DOHH2 (cell line): ENCODE results near the gene PKHD1.

Source experiments
- EZH2phosphoT487 ChIP-seq: fragments of 200-600 bp; sonication (generic); IDR thresholded peaks from 2 replicates; pipeline ENCODE4 v1.6.1; 2017; ENCODE audit warnings: borderline replicate concordance, mild to moderate bottlenecking, antibody characterized with exemption, low read length, moderate library complexity, mixed read lengths
- TF ChIP-seq, protein P1 (sequence below): fragments of 200-600 bp; sonication (generic); IDR thresholded peaks from one replicate; pipeline ENCODE4 v1.5.1; 2014; ENCODE audit warnings: antibody characterized with exemption, mild to moderate bottlenecking, low read depth, low read length; ENCODE audit not compliant: poor library complexity, severe bottlenecking

DNA sequence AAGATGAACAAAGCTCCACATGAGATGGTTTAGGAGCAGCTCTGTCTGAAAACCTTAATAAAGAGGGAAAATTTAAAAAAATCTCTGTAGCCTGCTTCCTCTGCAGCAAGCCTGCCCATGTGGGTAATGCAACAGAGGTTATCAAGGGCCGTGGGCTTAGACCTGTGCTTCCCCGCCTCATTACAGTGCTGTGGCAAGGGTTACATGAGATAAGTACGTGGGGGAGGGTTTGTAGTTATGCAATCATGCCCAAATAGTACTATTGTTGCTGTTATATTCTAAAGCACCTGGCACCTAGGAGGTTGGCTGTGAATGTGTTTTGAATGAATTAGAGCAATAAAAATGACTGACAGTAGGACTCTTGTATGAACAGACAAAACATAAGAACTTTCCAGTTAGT lies 68.3 kb downstream of the PKHD1 start:
- TF ChIP-seq, protein P1, sequence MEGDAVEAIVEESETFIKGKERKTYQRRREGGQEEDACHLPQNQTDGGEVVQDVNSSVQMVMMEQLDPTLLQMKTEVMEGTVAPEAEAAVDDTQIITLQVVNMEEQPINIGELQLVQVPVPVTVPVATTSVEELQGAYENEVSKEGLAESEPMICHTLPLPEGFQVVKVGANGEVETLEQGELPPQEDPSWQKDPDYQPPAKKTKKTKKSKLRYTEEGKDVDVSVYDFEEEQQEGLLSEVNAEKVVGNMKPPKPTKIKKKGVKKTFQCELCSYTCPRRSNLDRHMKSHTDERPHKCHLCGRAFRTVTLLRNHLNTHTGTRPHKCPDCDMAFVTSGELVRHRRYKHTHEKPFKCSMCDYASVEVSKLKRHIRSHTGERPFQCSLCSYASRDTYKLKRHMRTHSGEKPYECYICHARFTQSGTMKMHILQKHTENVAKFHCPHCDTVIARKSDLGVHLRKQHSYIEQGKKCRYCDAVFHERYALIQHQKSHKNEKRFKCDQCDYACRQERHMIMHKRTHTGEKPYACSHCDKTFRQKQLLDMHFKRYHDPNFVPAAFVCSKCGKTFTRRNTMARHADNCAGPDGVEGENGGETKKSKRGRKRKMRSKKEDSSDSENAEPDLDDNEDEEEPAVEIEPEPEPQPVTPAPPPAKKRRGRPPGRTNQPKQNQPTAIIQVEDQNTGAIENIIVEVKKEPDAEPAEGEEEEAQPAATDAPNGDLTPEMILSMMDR: no peak
- TF ChIP-seq EZH2phosphoT487: no peak
